Uterus (tissue), 4 donors: ENCODE data around the gene NSD1. TPM values are rescaled to one million over a fixed set of nuclear protein-coding genes. Genes with fewer than 3 reads are reported as not detected.

Experiments used
- DNase-seq, 2 donors: peaks; one replicate each; pipeline ENCODE4 v3.0.0-alpha.2; 2019 to 2020
- H3K27ac ChIP-seq, 2 donors: fragments of 200-600 bp; sonication (generic); 1 replicate in 1 of 2; 2 replicates in 1 of 2; pipeline ENCODE4 v1.5.1; 2016 to 2018
- H3K27me3 ChIP-seq, 2 donors: fragments of 200-600 bp; sonication (generic); one replicate each; pipeline ENCODE4 v1.5.1; 2018 to 2019; ENCODE audit warnings: control low read depth in 1 of 2
- H3K36me3 ChIP-seq, 2 donors: fragments of 200-600 bp; sonication (generic); one replicate each; pipeline ENCODE4 v1.5.1; 2019; ENCODE audit warnings: control low read depth in 1 of 2
- H3K4me1 ChIP-seq, 2 donors: fragments of 200-600 bp; sonication (generic); one replicate each; pipeline ENCODE4 v1.5.1; 2018 to 2019; ENCODE audit warnings: control low read depth in 1 of 2
- H3K4me3 ChIP-seq, 2 donors: fragments of 200-600 bp; sonication (generic); 1 replicate in 1 of 2; 2 replicates in 1 of 2; pipeline ENCODE4 v1.5.1; 2018 to 2019; ENCODE audit warnings: mild to moderate bottlenecking in 1 of 2
- H3K9me3 ChIP-seq, 2 donors: fragments of 200-600 bp; sonication (generic); one replicate each; pipeline ENCODE4 v1.5.1; 2019; ENCODE audit warnings: control low read depth in 1 of 2
- POLR2A ChIP-seq, 2 donors: fragments of 450-650 bp; IDR thresholded peaks; one replicate each; pipeline ENCODE4 v1.6.1; 2016; ENCODE audit warnings: antibody characterized with exemption in 2 of 2, mild to moderate bottlenecking in 1 of 2, moderate library complexity in 1 of 2
- intact Hi-C: fragments of 100-400 bp; cut with DNase I; formaldehyde crosslinking; loops from one replicate; pipeline ENCODE4 v1.15.1; 2023; ENCODE audit warnings: low total_unique reads
- total RNA-seq, 4 donors: library from RNA; depleted of rRNA in 3 of 4; stranded (reverse); fragments of >200 nt in 3 of 4; gene quantifications; one replicate each; pipeline versions ENCODE4 v1.1.0 to v1.2.4, GENCODE V29; 2014 to 2023
- TF ChIP-seq, protein P1 (sequence below), 4 experiments: fragments of 200-600 bp in 2 of 4; fragments of 450-650 bp in 2 of 4; sonication (generic) in 2 of 4; IDR thresholded peaks; one replicate each; pipeline ENCODE4 v1.5.1; 2016 to 2019; ENCODE audit warnings: antibody characterized with exemption in 4 of 4, mild to moderate bottlenecking in 2 of 4, moderate library complexity in 1 of 4
- donor health status: DM: yes; HTN: yes; CAD: no.

NSD1 gene
- total RNA-seq, 4 donors from 2014 or later = 24.1 to 132 (median 64.6) TPM

DNA sequence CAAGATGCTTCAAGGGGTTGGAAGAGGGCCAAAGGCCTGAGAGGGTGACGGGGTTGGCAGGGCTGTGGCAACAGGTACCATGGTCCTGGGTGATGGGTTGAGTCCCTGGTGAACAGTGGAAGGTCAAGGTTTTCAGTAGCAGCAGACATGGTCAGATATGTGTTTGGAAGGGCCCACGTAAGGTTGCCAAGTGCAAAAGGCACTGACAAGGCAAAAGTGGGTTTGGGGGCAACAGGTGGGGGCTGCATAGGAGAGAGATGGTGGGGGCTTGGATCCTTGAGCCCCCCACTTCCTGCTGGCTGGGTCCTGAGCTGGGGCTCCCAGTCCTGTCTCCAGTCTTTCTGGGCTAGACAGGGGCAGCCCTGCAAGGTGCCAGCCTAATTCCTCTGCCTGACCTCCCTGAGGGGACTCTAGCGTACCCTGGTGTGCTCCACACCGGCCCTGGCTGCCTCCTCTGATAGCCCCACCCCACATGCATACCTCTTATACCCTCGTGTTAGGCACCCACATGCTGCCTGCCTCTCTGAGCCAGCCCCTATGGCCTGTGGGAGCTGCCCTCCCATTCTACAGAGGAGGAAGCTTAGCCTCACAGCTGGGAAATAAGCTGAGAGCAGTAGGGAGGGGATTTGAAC, 20.9 kb upstream of the NSD1 start:
- intact Hi-C loops = loop anchor here (10.0 kb wide), 1 partner anchor 192 kb away; the partner anchor contains the start of genes PRELID1 and RAB24
- no peaks in the 10 kb centered on the region for H3K9me3 ChIP-seq
- no peak overlapping the region for H3K4me3 ChIP-seq
- H3K27me3 ChIP-seq = no peaks in the 10 kb centered on the region
- H3K27ac ChIP-seq = no peak overlapping the region
- TF ChIP-seq POLR2A (IDR thresholded peaks at IDR 0.05) = no peak
- TF ChIP-seq, protein P1, sequence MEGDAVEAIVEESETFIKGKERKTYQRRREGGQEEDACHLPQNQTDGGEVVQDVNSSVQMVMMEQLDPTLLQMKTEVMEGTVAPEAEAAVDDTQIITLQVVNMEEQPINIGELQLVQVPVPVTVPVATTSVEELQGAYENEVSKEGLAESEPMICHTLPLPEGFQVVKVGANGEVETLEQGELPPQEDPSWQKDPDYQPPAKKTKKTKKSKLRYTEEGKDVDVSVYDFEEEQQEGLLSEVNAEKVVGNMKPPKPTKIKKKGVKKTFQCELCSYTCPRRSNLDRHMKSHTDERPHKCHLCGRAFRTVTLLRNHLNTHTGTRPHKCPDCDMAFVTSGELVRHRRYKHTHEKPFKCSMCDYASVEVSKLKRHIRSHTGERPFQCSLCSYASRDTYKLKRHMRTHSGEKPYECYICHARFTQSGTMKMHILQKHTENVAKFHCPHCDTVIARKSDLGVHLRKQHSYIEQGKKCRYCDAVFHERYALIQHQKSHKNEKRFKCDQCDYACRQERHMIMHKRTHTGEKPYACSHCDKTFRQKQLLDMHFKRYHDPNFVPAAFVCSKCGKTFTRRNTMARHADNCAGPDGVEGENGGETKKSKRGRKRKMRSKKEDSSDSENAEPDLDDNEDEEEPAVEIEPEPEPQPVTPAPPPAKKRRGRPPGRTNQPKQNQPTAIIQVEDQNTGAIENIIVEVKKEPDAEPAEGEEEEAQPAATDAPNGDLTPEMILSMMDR (IDR thresholded peaks at IDR 0.05) = no peak
- DNase-seq = no peak
- no peaks in the 10 kb centered on the region for H3K4me1 ChIP-seq
- H3K36me3 ChIP-seq = no peaks in the 10 kb centered on the region

DNA sequence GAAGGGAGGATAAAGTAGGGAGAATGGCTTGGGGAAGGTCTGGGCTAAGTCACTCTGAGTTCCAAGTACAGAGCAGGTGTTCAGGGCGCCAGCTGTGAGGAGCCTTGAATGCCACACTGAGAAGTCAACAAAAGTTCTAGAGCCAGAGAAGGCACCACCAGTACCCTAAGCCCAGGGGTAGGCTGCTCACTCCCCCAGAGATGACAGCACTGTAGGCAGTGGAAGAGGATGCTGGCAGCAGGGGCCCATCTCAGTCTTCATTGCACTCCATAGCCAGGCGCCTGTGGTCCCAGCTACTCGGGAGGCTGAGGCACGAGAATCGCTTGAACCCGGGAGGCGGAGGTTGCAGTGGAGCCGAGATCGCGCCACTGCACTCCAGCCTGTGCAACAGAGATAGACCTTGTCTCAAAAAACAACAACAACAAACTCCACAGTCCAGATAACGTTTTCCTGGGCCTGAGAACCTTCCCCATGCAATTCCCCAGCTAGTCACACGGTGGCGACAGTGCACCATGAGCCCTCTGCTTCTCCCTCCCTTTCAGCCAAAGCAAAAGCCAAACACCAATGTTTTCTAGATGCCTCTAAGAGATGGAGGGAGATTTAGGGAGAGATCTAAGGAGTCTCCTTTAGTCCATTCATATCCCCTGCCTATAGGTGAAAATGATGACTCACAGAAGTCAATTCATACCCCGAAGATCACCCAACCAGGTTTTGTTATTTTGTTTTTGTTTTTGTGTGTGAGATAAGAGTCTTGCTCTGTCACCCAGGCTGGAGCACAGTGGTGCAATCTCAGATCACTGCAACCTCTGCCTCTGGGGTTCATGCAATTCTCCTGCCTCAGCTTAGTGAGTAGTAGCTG, 19.8 kb upstream of the NSD1 start:
- intact Hi-C loops = loop anchor here (10.0 kb wide), 1 partner anchor 191 kb away; the partner anchor contains the start of genes PRELID1 and RAB24
- DNase-seq = peak; percentile 79 to 83
- Histone ChIP-seq H3K4me1 (no peaks in the 10 kb centered on the region), H3K27ac (no peak overlapping the region), H3K36me3 (no peaks in the 10 kb centered on the region), H3K27me3 (no peaks in the 10 kb centered on the region), H3K9me3 (no peaks in the 10 kb centered on the region), H3K4me3 (no peak overlapping the region)
- TF ChIP-seq, protein P1 (IDR thresholded peaks at IDR 0.05) = peak; percentile 97 to 99 (median 98)
- no peak for TF ChIP-seq POLR2A (IDR thresholded peaks at IDR 0.05)

DNA sequence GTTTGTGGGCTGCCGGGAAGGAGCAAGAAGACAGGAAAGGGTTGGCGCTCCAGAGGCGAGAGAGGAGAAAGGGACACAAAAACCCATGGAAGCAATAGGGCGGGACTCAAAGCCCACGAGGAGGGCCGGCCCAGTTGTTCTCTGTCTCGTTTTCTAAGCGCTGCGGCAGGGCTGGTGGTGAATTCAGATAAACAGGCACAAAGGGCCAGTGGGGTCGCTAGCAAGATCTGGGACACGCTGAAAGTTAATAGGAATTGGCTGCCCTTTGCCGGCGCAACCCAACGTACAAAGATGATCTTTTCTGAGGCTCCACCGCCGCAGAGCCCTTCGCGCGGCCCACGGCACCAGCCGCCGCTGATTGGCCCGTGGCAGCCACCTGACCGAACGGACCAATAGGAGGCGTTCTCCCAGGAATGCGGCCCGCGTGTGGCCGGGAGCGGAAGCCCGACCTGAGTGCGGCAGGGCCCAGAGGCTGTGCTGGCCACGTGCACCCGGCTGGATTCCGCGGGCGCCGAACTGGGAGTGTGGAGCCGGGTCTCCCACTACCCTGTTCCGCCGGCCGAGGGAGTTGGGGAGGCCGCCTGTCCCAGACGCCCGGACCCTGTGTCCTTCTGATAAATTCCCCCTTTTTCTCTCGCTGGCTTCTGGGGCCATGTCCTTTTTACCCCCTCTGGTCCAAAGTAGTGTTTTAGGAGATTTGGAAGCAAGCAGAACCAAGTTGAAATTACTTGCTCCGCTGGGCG, 16.8 kb upstream of the NSD1 start:
- peak in 1 of 2 donors; percentile 39 for TF ChIP-seq POLR2A (IDR thresholded peaks at IDR 0.05)
- TF ChIP-seq, protein P1 (IDR thresholded peaks at IDR 0.05) = peak in 1 of 4 experiments; percentile 8
- Histone ChIP-seq H3K4me1 (no peaks in the 10 kb centered on the region), H3K9me3 (no peaks in the 10 kb centered on the region), H3K36me3 (no peaks in the 10 kb centered on the region), H3K27me3 (no peaks in the 10 kb centered on the region), H3K4me3 (peak overlapping the region; percentile 18 to 19), H3K27ac (peak overlapping the region; percentile 65 to 72)
- DNase-seq = peak; percentile 85 to 91
- intact Hi-C loops = loop anchor here (10.0 kb wide), 1 partner anchor 188 kb away; the partner anchor contains the start of genes PRELID1 and RAB24

DNA sequence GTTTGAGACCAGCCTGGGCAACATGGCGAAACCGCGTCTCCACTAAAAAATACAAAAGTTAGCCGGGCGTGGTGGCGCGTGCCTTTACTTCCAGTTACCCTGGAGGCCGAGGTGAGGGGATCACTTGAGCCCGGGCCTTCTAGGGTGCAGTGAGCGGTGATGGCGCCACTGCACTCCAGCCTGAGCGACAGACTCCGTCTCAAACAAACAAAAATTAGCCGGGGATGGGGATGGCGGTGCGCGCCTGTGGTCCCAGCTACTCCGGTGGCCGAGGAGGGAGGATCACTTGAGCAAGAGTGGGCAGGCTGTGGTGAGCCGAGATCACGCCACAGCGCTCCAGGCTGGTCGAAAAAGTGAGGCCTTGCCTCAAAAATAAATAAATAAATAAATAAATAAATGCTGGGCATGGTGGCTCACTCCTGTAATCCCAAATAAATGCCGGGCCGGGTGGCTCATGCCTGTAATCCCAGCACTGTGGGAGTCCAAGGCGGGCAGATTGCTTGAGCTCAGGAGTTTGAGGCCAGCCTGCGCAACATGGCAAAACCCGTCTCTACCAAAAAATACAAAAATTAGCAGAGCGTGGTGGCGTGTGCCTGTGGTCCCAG, 16.0 kb upstream of the NSD1 start:
- H3K27me3 ChIP-seq = no peaks in the 10 kb centered on the region
- no peaks in the 10 kb centered on the region for H3K9me3 ChIP-seq
- H3K27ac ChIP-seq = peak overlapping the region in 1 of 2 donors; percentile 65
- no peaks in the 10 kb centered on the region for H3K4me1 ChIP-seq
- DNase-seq = no peak
- no peak overlapping the region for H3K4me3 ChIP-seq
- no peak for TF ChIP-seq POLR2A (IDR thresholded peaks at IDR 0.05)
- TF ChIP-seq, protein P1 (IDR thresholded peaks at IDR 0.05) = no peak
- H3K36me3 ChIP-seq = no peaks in the 10 kb centered on the region
- intact Hi-C loops = loop anchor here (10.0 kb wide), 1 partner anchor 187 kb away; the partner anchor contains the start of genes PRELID1 and RAB24
